HG02642 (cell line): ENCODE data around the gene PRPF19.

Source experiments
- ATAC-seq: cut with Tn5 transposase; IDR thresholded peaks from one replicate; pipeline ENCODE4 v1.9.1; 2021; ENCODE audit warnings: mild to moderate bottlenecking; ENCODE audit not compliant: unreplicated experiment, poor library complexity

The PRPF19 gene

DNA sequence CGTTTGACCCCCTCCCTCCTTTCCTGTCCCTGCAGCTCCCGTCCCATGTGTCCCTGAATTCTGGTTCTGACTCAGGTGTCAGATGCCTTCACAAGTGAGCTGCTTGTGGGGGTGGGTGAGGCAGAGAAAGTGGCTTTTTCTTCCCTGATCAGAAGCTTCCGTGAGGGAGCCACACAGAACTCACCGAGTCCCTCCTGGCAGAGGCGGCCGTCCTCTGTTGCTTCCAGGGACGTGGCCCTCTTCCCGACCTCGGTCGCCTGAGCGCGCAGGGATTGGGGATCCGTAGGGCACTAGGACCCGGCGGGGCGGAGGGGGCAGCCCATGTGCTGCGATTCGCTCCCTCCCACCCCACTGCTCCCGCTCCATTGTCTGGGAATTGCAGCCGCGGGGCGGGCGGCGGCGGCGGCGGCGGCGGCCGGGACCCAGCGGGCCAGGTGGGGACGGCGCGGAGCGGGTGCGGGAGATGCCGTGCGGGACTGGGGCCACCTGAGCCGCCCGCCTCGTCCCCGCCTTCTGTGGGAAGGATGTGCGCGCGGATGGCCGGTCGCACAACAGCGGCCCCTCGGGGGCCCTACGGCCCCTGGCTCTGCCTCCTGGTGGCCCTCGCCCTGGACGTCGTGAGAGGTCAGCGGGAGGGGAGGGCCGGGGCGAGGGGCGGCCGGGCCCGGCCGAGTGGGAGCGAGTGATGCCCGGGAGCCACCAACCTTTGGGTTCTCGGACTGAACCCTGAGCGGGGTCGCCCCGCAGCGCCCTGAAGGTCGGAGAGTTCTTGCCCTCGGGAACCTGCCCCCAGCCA is 17.9 kb upstream of the PRPF19 start, which contains the start of gene TMEM132A:
Gene TMEM132A (plus strand): TSS at position 351 of the 796 bp plus-strand sequence. CDS start 174 bp downstream, at position 525.
- peak; percentile 50 for ATAC-seq

- ATAC-seq = no peak
Measured at GRCh38 chr11:60923800-60924109, 17.4 kb upstream of the PRPF19 start.

DNA sequence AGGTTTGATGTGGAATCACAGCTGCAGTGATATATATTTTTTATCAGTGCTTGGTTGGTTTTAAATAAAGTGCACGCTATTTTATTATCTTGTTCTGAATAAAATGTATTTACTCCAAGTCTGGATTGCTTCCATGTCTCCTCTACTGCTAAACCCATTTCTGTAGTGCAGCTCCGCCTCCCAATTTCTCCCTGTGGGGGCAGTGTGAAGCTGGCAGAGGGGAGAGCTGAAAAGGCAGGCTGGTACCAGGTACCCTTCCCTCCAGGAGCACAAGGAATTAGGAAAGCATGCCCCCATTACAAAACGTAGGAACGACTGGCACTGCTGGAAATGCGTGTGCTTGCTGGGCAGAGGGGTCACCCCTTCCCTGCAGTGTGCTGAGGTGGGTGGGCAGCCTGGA is 16.9 kb upstream of the PRPF19 start:
- ATAC-seq = no peak

- ATAC-seq = no peak
Measured at GRCh38 chr11:60922906-60923305, 16.5 kb upstream of the PRPF19 start.

- ATAC-seq = no peak
Measured at GRCh38 chr11:60921777-60922335, 15.5 kb upstream of the PRPF19 start.

- no peak for ATAC-seq
Measured at GRCh38 chr11:60921259-60921658, 14.9 kb upstream of the PRPF19 start.

DNA sequence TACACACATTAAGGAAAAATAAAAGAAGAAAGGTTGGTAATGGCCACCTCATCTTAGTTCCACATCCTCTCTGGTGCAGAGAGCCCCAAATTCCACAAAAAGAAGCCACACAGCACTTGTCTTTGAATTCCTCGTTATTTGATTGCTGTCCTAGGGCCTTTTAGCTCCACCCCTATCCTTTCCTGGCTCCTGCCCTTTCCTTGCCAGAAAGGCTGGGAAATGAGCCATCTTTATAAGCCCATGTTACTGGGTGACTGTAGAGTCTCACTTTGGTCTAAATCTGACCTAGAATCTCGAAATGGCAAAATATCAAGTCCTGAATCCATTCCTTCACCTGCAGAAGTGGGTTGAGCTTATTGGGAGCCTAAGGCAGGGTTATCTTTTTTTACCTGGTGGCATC is 13.6 kb upstream of the PRPF19 start:
- ATAC-seq = no peak

DNA sequence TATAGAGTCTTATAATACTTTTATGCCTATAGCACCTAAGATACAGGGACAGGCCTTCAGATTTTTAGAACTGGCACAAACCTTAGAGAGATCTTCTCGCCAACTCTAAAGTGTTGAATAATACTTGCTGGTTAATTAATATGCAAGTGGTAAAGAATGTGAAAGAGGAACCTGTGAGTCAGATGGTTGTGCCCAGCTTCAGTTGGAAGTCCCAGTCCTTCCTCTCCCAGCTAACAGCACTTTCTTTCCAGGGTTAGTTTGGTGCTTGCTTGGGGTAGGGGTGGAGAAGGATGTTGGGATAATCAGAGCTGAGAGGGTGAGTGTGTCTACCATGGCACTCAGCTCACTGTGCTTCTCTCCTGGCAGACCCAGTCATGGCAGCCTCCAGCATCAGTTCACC is 12.9 kb upstream of the PRPF19 start:
- ATAC-seq = no peak

DNA sequence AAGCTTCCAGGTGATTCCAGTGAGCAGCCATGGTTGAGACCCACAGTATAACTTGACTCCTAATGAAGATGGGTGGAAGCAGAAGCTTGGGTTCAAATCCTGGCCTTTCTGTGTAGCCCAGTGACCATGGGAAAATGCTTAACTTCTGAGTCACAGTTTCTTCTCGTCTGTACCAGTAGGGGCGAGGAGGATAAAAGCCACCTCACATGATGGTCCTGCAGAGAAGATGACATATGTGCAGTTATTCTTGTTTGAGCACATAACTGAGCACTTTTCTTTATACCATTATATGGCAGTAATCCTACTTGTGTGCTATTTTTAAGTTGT is 12.5 kb upstream of the PRPF19 start:
- no peak for ATAC-seq

DNA sequence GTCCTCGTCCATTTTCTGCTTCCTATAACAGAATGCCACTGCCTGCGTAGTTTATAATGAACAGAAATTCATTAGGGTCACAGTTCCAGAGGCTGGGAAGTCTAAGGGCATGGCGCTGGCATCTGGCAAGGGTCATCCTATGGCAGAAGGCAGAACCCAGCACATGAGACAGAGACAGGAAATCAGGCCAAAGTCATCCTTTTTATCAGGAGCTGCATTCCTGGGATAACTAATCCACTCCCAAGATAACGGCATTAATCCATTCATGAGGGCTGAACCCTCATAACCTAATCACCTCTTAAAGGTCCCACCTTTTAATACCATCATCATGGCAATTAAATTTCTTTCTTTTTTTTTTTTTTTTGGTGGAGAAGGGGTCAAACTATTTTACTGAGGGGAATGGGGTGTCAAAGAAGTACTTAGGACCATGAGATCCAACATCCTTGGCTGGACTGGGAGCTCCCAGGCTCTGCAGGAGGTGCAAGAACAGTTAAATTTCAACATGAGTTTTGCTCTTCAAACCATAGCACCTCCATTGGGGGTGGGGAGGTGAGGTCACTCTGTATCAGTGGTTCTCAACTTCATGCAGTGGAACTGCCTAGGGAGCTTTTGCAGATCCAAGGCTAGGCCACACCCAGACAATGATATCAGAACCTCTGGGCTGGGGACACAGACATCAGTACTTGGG is 12.0 kb upstream of the PRPF19 start:
- ATAC-seq = no peak

DNA sequence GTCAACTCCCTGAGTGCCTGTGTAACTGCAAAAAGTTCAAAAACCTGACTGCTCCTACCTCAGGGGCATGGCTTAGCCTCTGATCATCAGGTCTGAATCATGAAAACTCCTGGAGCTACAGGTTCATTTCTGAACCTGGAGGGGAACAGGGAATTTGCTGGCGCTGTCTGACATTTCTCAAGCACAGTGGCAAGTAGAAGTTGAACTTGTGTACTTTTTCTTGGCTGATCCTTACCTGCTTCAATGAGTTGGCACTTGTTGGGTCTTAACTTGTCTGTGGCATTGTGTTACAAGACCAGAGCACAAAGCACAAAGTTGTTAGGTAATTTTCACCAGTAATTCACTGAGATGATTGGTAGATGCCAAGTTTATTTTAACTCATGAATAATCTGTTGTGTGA is 10.9 kb upstream of the PRPF19 start:
- ATAC-seq = no peak

GRCh38 chr11:60916669-60917206 is 10.4 kb upstream of the PRPF19 start:
- ATAC-seq = no peak

GRCh38 chr11:60915248-60915914 is 9.0 kb upstream of the PRPF19 start:
- ATAC-seq = peak; percentile 44

GRCh38 chr11:60914633-60915247 is 8.4 kb upstream of the PRPF19 start:
- ATAC-seq = peak; percentile 8

GRCh38 chr11:60913793-60914632 is 7.6 kb upstream of the PRPF19 start, which contains the start of gene TMEM109:
TMEM109 (plus strand) TSS chr11:60914158; CDS start chr11:60919694, 5,536 bp downstream.
- peak; percentile 53 for ATAC-seq

DNA sequence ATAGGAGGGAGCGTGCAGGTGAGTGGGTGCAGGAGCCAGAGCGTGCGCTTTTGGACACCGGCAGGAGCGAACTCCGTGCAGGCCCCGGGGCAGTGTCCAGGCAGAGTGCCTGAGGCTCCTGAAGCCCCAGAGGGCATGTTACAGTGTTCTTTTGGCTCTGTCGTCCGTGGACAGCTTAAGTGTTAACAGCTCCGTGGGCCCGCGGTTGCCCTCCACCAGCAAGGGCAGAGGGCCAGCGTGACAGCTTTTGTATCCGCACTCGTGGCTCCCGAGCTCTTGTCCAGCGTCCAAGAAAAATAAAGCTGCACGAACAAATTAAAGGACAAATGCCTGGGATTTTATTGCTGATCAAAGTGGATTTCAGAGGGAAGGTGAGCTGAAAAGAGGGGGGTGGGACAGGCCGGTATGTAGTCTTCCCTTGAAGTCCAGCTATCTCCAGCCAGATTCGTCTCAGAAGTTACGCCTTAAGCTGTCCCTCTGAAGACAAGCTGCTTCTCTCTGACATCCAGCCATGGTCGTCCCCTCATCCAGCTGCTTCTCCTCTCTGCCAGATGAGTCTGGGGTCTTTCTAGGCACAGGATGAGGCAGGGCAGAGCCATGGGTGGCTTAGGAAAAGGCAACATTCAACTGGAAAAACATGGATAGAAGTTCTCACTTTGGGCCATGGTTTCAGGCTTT is 6.6 kb upstream of the PRPF19 start:
- ATAC-seq = no peak

DNA sequence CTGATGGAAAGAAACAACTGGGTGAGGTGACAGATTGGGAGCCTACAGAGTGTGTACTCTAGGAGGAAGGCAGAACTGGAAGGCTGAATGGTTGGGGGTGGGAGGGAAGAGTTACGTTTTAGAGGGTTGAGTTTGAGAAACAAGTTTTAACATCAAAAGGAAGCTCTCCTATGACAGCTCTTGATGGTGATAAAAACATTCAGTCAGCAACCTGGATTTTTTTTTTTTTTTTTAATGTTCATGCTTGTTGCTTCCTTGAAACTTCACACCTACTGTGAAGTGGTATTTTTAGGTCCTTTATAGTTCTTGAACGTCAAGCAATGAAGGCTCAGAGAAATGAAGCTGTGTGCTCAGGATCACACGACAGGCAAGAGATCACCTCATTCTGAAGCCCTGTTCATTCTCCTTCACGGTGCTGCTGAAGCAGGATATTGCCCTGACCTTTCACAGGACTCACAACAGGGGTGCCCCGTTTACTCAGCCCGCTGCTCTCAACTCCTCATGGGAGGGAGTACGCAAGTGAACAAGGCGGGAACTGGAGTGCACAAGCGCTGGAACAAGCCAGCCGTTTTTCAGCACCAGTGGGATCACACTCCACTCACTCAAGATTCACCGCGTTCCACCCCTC is 6.0 kb upstream of the PRPF19 start:
- ATAC-seq = no peak

DNA sequence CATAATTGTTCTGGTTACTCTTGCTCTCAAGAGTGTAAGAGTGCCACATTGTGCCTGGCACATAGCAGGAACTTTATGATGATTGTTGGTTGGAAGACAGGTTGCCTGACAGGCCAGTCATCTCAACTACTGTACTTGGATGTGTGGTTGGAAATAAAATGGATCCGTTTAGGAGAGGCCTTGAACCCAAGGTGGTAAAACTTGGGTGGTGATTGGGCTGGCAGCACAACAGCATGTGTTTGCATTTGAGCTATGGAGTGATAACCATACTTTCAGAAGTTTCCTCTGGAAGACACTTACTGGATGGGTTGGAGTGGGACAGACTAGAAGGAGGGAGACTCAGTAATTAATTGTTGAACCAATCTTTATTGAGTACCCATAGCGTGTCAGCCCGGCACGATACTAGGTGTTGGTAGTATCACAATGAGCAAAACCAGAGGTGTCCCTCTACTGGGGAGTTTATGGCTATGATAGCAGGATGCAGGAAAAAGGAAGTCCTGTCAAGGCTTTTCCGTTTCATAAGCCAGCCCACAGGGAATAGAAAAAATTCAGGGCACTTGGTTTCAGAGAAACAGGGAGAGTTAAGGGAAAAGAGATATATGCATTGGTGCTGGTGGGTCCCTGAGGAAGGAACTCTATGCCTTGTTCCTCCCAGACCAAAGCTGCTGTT is 4.5 kb upstream of the PRPF19 start:
- no peak for ATAC-seq
